DOHH2 (cell line): ENCODE results near the gene BLM.

Experiments used
- CTCF ChIP-seq: fragments of 200-600 bp; sonication (generic); IDR thresholded peaks from one replicate; pipeline ENCODE4 v1.5.1; 2014; ENCODE audit warnings: antibody characterized with exemption, mild to moderate bottlenecking, low read depth, low read length; ENCODE audit not compliant: poor library complexity, severe bottlenecking
- EZH2phosphoT487 ChIP-seq: fragments of 200-600 bp; sonication (generic); IDR thresholded peaks from 2 replicates; pipeline ENCODE4 v1.6.1; 2017; ENCODE audit warnings: borderline replicate concordance, mild to moderate bottlenecking, antibody characterized with exemption, low read length, moderate library complexity, mixed read lengths

GRCh38 chr15:90708516-90708915 is 8.6 kb upstream of the BLM start:
- no peak for TF ChIP-seq CTCF
- TF ChIP-seq EZH2phosphoT487, result no peak
